ENCODE measurements around the gene LOXL1. TPM values are rescaled to one million over a fixed set of nuclear protein-coding genes. Genes with fewer than 3 reads are reported as not detected.

LOXL1 gene
- polyA plus RNA-seq, 1 donor from 2014 or later, result 2.1 TPM

DNA sequence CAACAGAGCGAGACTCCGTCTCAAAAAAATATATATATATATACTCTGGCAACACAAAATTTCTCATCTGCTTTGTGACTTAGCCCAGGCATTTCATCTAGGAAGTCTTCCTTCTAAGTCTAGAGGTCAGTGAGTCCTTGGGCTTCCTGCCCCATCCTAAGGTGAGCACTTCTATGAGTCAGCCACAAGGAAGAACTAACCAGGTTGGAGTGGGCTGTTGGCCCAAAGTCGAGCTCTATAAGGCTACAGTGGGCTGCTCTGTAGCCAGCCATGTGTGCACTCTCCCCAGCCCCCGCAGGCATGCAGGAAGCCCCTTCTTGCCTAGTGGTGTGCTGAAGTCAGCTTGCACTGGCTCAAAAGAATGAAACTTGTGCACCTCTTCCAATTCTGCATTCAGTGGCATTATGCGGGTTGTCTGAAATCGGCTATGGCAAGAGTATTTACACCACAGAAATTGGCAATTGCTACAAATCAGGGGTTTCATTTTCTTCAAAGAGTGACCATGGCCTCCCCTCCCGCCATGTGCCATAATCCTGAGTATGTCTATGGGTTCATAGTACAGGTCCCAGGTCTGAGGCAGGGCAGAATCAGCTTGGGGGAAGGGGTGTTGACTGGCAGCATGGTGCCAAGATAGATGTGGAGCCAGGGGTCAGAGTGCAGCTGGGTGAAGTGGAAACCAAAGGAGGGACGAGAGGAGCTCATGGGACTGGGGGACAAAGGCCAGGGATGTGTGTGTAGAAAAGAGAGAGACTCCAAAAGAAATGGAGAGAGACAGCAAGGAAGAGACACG lies 22.0 kb upstream of the LOXL1 start:
- Histone ChIP-seq H3K4me2 (ENCODE audit: low read length) (no peak overlapping the region), H2AFZ (ENCODE audit: low read depth, low read length) (no peak overlapping the region), H3K27ac (ENCODE audit: low read length) (no peak overlapping the region), H3K79me2 (replicated peaks; ENCODE audit: insufficient read depth, low read length) (no peaks in the 10 kb centered on the region), H3K9me3 (ENCODE audit: low read length) (no peaks in the 10 kb centered on the region), H4K20me1 (ENCODE audit: insufficient read depth) (no peaks in the 10 kb centered on the region), H3F3A (ENCODE audit: insufficient read depth, low read length, poor library complexity, severe bottlenecking) (no peaks in the 10 kb centered on the region), H3K27me3 (ENCODE audit: insufficient read depth, low read depth, low read length) (no peaks in the 10 kb centered on the region), H3K9me2 (ENCODE audit: insufficient read depth, low read length) (no peaks in the 10 kb centered on the region), H3K36me3 (ENCODE audit: insufficient read depth, low read length) (no peaks in the 10 kb centered on the region), H3K9ac (ENCODE audit: low read length) (no peak overlapping the region), H3K4me3 (ENCODE audit: low read length) (no peak overlapping the region)
- TF ChIP-seq SMC3 (conservative IDR thresholded peaks at IDR 0.05; ENCODE audit: poor library complexity) (no peak), TAF1 (IDR thresholded peaks at IDR 0.05; ENCODE audit: low read depth) (no peak), RAD21 (conservative IDR thresholded peaks at IDR 0.05) (no peak), POLR2AphosphoS5 (IDR thresholded peaks at IDR 0.05) (no peak), MXI1 (conservative IDR thresholded peaks at IDR 0.05; ENCODE audit: poor library complexity, severe bottlenecking) (no peak), EP300 (conservative IDR thresholded peaks at IDR 0.05; ENCODE audit: poor library complexity, severe bottlenecking) (no peak), EZH2 (IDR thresholded peaks at IDR 0.05; ENCODE audit: borderline replicate concordance, insufficient read depth, low read length, poor library complexity, severe bottlenecking) (no peak)
- TF ChIP-seq, protein P1, sequence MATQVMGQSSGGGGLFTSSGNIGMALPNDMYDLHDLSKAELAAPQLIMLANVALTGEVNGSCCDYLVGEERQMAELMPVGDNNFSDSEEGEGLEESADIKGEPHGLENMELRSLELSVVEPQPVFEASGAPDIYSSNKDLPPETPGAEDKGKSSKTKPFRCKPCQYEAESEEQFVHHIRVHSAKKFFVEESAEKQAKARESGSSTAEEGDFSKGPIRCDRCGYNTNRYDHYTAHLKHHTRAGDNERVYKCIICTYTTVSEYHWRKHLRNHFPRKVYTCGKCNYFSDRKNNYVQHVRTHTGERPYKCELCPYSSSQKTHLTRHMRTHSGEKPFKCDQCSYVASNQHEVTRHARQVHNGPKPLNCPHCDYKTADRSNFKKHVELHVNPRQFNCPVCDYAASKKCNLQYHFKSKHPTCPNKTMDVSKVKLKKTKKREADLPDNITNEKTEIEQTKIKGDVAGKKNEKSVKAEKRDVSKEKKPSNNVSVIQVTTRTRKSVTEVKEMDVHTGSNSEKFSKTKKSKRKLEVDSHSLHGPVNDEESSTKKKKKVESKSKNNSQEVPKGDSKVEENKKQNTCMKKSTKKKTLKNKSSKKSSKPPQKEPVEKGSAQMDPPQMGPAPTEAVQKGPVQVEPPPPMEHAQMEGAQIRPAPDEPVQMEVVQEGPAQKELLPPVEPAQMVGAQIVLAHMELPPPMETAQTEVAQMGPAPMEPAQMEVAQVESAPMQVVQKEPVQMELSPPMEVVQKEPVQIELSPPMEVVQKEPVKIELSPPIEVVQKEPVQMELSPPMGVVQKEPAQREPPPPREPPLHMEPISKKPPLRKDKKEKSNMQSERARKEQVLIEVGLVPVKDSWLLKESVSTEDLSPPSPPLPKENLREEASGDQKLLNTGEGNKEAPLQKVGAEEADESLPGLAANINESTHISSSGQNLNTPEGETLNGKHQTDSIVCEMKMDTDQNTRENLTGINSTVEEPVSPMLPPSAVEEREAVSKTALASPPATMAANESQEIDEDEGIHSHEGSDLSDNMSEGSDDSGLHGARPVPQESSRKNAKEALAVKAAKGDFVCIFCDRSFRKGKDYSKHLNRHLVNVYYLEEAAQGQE (IDR thresholded peaks at IDR 0.05; ENCODE audit: borderline replicate concordance), result no peak
- TF ChIP-seq, protein P2, sequence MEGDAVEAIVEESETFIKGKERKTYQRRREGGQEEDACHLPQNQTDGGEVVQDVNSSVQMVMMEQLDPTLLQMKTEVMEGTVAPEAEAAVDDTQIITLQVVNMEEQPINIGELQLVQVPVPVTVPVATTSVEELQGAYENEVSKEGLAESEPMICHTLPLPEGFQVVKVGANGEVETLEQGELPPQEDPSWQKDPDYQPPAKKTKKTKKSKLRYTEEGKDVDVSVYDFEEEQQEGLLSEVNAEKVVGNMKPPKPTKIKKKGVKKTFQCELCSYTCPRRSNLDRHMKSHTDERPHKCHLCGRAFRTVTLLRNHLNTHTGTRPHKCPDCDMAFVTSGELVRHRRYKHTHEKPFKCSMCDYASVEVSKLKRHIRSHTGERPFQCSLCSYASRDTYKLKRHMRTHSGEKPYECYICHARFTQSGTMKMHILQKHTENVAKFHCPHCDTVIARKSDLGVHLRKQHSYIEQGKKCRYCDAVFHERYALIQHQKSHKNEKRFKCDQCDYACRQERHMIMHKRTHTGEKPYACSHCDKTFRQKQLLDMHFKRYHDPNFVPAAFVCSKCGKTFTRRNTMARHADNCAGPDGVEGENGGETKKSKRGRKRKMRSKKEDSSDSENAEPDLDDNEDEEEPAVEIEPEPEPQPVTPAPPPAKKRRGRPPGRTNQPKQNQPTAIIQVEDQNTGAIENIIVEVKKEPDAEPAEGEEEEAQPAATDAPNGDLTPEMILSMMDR (IDR thresholded peaks at IDR 0.05; ENCODE audit: poor library complexity, severe bottlenecking), result no peak

DNA sequence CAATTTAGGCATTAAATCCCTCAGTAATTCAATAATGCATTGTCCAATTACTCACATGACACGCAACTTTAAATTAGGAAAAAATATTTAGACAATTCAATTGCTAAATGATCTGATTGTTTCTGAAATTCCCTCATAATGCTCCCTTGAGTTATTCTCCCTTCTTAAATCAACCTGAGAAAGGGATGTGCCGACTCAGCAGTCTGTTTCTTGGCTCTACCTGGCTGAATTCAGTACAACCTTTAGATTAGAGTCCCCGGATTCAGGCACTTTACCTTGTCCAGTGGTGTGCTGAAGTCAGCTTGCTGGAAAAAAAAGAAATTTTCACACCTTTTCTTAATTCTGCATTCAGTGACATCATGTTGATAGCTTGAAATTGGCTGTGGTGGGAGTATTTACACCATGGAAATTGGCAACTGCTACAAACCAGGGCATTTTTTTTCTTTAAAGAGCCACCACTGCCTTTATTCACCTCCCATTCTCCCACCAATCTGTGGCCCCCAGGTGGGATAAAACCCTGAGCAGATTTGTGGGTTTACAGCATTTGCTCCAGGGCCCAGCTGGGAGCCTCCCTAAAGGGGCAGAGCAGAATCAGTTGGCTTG lies 20.9 kb upstream of the LOXL1 start:
- TF ChIP-seq EP300 (conservative IDR thresholded peaks at IDR 0.05; ENCODE audit: poor library complexity, severe bottlenecking) (no peak), SMC3 (conservative IDR thresholded peaks at IDR 0.05; ENCODE audit: poor library complexity) (no peak), MXI1 (conservative IDR thresholded peaks at IDR 0.05; ENCODE audit: poor library complexity, severe bottlenecking) (no peak), POLR2AphosphoS5 (IDR thresholded peaks at IDR 0.05) (no peak), EZH2 (IDR thresholded peaks at IDR 0.05; ENCODE audit: borderline replicate concordance, insufficient read depth, low read length, poor library complexity, severe bottlenecking) (no peak), TAF1 (IDR thresholded peaks at IDR 0.05; ENCODE audit: low read depth) (no peak), RAD21 (conservative IDR thresholded peaks at IDR 0.05) (no peak)
- TF ChIP-seq, protein P2 (IDR thresholded peaks at IDR 0.05; ENCODE audit: poor library complexity, severe bottlenecking), result no peak
- TF ChIP-seq, protein P1 (IDR thresholded peaks at IDR 0.05; ENCODE audit: borderline replicate concordance), result no peak
- H2AFZ ChIP-seq (ENCODE audit: low read depth, low read length), result no peak overlapping the region
- H4K20me1 ChIP-seq (ENCODE audit: insufficient read depth), result no peaks in the 10 kb centered on the region
- H3K4me2 ChIP-seq (ENCODE audit: low read length), result no peak overlapping the region
- no peaks in the 10 kb centered on the region for H3K9me3 ChIP-seq (ENCODE audit: low read length)
- H3F3A ChIP-seq (ENCODE audit: insufficient read depth, low read length, poor library complexity, severe bottlenecking), result no peaks in the 10 kb centered on the region
- no peak overlapping the region for H3K9ac ChIP-seq (ENCODE audit: low read length)
- H3K9me2 ChIP-seq (ENCODE audit: insufficient read depth, low read length), result no peaks in the 10 kb centered on the region
- no peaks in the 10 kb centered on the region for H3K79me2 ChIP-seq (replicated peaks; ENCODE audit: insufficient read depth, low read length)
- H3K36me3 ChIP-seq (ENCODE audit: insufficient read depth, low read length), result no peaks in the 10 kb centered on the region
- no peak overlapping the region for H3K27ac ChIP-seq (ENCODE audit: low read length)
- H3K27me3 ChIP-seq (ENCODE audit: insufficient read depth, low read depth, low read length), result no peaks in the 10 kb centered on the region
- no peak overlapping the region for H3K4me3 ChIP-seq (ENCODE audit: low read length)
